C4-2B (cell line): ENCODE measurements around the gene GAS2L1.

Source experiments
- ZFX ChIP-seq: fragments of 450-650 bp; IDR thresholded peaks from 2 replicates; pipeline ENCODE4 v1.6.1; 2017
- TF ChIP-seq, protein P1 (sequence below): fragments of 450-650 bp; conservative IDR thresholded peaks from 2 replicates; pipeline ENCODE4 v1.5.1; 2017; ENCODE audit warnings: mild to moderate bottlenecking

DNA sequence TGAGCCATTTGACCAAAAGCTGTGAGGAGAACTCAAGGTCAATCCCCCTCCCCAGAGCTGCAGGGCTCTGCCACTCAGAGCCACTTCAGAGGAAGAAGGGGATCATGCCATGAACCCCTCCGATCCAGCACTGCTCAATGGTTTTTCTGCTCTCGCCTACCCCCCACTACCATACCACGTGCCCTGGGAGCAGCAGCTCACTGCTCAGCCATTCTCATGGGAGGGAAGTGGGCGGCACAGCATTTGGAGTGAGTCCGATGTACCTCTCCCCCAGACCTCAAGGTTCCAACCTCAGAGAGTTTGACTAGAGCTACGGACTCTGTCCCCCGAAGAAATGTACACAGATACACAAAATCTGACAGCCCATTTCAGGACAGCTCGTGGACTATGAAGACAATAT, 47.4 kb downstream of the GAS2L1 start:
- TF ChIP-seq, protein P1, sequence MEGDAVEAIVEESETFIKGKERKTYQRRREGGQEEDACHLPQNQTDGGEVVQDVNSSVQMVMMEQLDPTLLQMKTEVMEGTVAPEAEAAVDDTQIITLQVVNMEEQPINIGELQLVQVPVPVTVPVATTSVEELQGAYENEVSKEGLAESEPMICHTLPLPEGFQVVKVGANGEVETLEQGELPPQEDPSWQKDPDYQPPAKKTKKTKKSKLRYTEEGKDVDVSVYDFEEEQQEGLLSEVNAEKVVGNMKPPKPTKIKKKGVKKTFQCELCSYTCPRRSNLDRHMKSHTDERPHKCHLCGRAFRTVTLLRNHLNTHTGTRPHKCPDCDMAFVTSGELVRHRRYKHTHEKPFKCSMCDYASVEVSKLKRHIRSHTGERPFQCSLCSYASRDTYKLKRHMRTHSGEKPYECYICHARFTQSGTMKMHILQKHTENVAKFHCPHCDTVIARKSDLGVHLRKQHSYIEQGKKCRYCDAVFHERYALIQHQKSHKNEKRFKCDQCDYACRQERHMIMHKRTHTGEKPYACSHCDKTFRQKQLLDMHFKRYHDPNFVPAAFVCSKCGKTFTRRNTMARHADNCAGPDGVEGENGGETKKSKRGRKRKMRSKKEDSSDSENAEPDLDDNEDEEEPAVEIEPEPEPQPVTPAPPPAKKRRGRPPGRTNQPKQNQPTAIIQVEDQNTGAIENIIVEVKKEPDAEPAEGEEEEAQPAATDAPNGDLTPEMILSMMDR = no peak
- TF ChIP-seq ZFX = no peak
